Ishikawa (cell line): Measurements from ENCODE around the gene NAV2.

Experiments
- YY1 ChIP-seq: IDR thresholded peaks from 2 replicates; pipeline ENCODE4 v1.6.1; 2012; ENCODE audit warnings: low read depth
- TF ChIP-seq, protein P1 (sequence below): IDR thresholded peaks from 2 replicates; pipeline ENCODE4 v1.6.1; 2012
- TF ChIP-seq, protein P2 (sequence below): IDR thresholded peaks from 2 replicates; pipeline ENCODE4 v1.6.1; 2012
- TF ChIP-seq, protein P3 (sequence below): IDR thresholded peaks from 2 replicates; pipeline ENCODE4 v1.6.1; 2012; ENCODE audit warnings: low read depth, mild to moderate bottlenecking

DNA sequence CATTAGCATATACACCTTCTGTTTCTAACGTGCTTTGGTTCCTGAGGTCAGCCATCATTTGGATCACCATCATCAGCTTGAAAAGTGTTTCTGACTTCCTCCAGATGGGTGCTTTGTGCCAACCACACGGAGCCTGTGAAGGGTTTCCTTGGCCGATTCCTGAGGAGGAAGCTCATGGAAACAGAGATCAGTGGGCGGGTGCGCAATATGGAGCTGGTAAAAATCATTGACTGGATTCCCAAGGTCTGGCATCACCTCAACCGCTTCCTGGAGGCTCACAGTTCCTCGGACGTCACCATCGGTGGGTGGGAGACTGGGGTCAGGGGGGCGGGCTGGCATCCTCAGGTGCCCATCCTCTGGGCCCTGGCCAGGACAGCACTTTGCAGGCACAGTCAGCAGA, 392.8 kb downstream of the NAV2 start:
- TF ChIP-seq, protein P1, sequence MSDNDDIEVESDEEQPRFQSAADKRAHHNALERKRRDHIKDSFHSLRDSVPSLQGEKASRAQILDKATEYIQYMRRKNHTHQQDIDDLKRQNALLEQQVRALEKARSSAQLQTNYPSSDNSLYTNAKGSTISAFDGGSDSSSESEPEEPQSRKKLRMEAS = no peak
- TF ChIP-seq, protein P2, sequence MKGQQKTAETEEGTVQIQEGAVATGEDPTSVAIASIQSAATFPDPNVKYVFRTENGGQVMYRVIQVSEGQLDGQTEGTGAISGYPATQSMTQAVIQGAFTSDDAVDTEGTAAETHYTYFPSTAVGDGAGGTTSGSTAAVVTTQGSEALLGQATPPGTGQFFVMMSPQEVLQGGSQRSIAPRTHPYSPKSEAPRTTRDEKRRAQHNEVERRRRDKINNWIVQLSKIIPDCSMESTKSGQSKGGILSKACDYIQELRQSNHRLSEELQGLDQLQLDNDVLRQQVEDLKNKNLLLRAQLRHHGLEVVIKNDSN = no peak
- no peak for TF ChIP-seq YY1
- TF ChIP-seq, protein P3, sequence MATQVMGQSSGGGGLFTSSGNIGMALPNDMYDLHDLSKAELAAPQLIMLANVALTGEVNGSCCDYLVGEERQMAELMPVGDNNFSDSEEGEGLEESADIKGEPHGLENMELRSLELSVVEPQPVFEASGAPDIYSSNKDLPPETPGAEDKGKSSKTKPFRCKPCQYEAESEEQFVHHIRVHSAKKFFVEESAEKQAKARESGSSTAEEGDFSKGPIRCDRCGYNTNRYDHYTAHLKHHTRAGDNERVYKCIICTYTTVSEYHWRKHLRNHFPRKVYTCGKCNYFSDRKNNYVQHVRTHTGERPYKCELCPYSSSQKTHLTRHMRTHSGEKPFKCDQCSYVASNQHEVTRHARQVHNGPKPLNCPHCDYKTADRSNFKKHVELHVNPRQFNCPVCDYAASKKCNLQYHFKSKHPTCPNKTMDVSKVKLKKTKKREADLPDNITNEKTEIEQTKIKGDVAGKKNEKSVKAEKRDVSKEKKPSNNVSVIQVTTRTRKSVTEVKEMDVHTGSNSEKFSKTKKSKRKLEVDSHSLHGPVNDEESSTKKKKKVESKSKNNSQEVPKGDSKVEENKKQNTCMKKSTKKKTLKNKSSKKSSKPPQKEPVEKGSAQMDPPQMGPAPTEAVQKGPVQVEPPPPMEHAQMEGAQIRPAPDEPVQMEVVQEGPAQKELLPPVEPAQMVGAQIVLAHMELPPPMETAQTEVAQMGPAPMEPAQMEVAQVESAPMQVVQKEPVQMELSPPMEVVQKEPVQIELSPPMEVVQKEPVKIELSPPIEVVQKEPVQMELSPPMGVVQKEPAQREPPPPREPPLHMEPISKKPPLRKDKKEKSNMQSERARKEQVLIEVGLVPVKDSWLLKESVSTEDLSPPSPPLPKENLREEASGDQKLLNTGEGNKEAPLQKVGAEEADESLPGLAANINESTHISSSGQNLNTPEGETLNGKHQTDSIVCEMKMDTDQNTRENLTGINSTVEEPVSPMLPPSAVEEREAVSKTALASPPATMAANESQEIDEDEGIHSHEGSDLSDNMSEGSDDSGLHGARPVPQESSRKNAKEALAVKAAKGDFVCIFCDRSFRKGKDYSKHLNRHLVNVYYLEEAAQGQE = no peak
